GM21576 (cell line): ENCODE data around the gene THSD4.
"Not testable (repeated sequence)": the region's sequence is repeated elsewhere in the genome, so short reads cannot be mapped to it uniquely, and the experiment has no call there.

ENCODE experiments used
- ATAC-seq: cut with Tn5 transposase; IDR thresholded peaks from one replicate; pipeline ENCODE4 v1.9.1; 2021; ENCODE audit warnings: mild to moderate bottlenecking, moderate library complexity; ENCODE audit not compliant: unreplicated experiment

THSD4 gene

DNA sequence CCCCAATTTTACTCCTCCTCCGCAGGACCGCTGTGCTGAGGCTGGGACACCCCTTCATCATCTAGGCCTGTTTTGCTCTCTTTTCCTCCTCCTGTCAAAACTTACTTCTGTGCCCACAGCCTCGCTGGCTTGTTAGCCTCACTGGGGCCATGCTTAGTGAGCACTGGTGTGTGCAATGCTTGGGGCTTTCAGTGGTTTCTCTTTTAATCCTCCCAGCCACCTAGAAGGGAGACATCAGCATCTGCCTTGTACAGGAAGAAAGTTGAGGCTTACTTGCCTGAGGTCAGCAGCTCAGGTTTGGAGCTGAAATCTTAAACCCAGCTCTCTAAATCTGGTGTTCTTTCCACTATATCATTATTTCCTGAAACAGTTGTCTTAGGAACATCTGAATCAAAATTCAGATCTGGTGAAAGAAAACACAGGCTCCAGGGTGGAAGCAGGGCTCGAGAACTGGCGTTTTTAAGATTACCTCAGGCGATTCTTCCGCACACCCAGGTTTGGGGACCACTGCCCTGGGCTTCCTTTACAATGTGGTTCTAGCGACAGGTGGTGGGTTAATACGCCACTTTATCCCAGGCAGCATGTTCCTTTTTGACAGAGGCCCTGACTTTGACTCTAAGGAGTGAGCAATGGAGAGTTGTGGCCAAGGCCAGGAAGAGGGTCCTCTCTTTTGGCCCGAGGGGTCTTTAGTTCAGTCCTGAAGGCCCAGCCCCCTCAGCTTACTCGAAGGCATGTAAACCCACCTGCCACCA, 3.8 kb downstream of the THSD4 start:
- no peak for ATAC-seq

DNA sequence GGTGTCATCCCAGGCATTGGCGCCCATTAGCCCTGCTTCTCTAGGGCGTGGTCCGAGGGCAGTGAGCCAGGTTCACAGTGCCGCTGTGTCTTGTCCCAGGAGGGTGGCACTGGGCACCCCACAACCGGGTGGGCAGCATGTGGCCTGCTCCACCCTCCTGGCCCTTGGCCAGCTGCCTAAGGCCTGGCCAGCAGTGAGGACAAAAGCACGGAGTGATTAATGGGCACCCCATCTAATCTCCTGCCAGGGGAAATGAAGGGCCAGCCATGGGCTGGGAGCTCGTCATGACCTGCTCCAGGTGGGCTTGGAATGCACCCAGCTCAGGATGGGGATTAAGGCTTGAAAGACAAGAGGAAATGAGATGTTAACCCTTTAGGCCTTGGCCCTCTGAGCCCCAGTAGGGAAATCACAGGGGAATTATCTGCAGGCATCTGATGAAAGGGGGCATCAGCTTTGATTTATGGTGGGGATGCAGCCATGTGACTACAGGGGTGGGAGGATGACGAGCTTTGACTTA, 5.2 kb downstream of the THSD4 start:
- no peak for ATAC-seq

DNA sequence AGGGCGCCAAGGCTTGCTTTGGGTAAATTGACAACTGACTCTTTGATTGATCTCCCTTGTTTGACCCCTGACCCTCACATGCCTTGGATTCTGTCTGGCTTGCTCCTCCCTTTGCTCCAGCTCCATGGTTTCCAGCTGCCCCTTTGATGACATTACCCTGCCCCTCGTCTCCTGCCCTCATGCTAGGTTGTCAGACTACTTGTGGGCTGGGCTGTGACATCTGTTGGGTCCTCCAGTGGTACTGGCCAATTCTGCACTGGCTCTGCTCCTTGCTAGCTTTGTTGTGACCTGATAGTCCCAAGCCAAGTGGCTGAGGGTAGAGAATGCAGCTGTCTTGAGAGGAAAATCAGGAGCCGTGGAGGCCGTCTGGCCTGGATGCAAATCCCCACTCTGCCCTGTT, 6.2 kb downstream of the THSD4 start:
- ATAC-seq, result no peak

DNA sequence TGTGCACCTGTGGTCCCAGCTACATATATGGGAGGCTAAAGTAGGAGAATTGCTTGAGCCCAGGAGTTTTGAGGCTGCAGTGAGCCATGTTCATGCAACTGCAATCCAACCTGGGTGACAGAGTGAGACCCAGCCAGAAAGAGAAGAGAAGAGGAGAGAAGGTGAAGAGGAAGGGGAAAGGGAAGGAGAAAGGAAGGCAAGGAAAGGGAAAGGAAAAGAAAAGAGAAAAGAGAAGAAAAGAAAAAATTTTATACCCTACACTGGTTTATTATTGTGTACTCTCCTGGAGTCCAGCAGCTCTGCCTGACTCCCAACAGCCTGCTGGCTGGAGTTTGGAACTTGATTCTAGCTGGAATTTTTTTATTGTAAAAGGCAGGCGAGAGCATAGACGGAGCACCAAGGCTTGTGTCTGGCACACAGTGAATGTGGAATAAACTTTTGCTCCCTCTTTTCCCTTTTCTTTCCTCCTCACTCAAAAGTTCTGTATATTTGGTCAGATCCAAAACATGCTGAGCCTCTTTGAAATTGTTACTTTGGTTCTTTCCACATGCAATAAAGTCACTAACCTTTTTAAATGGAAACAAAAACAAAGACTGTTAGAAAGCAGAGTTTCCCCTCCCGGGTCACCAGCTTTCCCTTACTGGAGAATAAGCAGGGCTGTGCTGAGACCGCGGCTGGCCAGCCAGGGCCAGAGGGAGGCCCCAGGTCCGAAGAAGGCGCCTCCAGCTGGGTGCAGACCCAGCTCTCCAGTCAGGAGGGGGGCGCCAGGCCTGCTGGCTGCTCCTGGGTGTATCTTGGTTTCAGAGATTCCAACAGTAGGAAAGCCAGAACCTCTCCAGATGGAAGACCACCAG, 9.9 kb downstream of the THSD4 start:
- no peak for ATAC-seq

DNA sequence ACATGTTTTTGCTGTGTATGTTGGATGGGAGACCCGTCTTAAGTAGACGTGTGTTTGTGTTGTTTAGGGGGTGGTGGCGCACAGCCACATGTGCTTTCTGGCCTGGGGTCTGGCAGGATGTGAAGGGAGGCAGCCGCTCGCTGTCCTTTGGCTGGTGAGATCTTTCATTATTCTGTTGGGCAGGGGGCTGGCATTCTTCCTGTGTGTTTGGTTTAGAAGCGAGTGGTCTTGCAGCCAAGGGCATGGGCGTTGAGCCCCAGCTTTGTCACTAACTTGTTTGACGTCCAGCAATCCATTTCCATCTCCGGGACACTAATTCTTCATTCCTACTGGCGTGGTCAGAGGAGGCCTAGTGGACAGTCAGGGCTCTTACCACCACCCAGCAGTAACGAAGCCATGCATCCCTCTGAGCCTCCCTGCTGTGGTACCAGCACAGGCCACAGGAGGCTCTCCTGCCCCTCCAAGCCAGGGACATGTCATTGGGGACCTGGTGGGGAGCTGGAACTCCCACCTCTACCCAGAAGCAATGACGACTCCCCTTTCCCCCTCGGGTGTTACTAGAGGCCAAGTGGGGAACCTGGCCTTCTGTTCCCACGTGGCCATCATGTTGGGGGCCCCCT, 10.7 kb downstream of the THSD4 start:
- ATAC-seq, result no peak

DNA sequence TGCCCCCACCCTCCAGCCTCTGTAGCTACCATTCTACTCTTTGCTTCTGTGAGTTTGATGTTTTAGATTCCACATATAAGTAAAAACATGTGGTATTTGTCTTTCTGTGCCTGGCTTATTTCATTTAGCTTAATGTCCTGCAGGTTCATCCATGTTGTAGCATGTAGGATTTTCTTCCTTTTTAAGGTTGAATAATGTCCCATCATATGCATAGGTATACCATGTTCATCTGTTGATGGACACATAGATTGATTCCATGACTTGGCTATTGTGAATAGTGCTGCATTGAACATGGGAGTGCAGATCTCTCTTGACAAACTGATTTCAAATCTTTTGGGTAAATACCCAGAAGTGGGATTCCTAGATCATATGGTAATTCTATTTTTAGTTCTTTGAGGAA, 11.8 kb downstream of the THSD4 start:
- ATAC-seq, result no peak

DNA sequence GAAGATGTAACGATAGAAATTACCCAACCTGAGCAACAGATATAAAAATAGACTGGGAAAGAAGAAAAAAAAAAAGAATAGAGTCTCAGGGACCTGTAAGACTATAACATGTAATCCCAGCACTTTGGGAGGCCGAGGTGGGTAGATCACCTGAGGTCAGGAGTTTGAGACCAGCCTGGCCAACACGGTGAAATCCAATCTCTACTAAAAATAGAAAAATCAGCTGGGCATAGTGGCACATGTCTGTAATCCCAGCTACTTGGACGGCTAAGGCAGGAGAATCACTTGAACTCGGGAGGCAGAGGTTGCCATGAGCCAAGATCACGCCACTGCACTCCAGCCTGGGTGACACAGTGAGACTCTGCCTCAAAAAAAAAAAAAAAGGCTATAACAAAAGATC, 12.9 kb downstream of the THSD4 start:
- ATAC-seq, result not testable (repeated sequence)

DNA sequence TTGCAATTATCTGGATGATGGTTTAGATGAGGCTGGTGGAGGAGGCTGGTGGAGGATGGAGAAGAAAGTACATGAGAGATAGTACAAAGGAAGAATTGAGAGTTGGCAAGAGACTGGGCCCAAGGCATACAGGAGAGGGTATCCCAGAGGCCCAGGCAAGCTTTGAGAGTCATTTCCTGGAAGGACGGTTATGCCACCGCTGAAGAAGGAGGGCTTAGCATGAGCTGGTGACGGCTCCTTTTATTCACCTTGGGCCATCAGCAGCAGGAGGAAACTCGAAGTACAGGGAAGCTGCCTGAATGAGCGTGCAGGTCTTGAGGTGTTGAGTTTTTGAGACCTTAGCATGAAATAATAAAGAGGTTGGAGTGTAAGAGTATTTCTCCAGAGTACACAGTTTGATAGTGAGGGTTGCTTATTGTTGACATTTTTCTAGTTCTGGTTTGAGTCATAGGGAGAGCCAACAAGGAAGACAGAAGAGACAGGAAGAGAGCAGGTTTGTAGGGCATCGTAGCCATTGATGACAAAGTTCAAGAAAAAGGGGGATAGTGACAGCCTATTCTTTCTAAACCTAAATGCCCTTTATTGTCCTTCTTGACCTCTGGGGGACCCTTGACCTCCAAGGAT, 13.8 kb downstream of the THSD4 start:
- no peak for ATAC-seq

DNA sequence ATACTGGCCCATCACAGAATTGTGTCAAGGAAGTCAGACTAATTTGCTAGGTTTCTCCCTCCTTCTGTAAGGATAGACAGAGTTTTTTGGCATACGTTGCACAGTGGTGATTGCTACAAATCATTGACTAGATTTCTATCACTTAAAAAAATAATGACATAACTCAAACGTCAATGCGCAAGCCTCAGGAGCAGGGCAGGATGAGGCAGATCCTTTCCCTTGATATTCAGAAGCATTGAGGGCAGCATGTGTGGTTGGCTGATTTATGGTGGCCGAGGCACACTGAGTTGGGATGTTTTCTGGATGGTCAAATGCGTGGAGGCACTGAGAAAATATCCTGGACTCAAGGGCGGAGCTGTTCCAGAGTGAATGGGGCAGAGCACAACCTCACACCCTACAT, 14.4 kb downstream of the THSD4 start:
- ATAC-seq, result no peak

DNA sequence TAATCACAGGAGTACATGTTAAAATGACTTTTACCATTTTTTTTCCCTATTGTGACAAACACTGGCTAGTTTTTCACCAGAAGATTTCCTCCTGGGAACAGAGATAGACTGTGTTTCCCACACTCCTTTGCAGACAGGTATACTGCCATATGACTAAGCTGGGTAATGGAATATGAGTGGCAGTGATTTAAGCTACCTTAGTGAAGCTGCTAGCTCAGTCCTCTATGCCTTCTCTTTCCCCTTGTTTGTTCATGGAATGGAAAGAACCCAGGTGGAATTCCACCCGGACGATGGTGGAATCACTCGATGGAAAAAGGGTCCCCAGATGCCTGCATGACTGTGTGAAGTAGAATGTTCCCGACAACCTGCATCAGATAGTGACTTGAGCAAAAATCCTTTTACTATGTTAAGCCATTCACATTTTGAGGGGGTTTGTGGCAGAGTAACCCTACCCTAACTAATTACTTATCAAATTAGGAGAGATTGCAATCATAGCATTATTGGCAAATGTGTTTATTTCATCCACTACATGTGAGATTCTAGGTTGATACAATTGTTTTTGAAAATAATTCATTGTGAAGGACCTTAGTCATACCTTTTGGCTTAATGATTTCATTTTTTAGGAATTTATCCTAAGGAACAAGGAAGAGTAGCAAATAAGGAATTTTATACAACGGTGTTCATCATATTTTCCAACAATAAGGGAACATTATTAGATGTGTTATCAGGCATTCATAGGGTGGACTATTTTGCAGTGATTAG, 16.5 kb downstream of the THSD4 start:
- no peak for ATAC-seq

DNA sequence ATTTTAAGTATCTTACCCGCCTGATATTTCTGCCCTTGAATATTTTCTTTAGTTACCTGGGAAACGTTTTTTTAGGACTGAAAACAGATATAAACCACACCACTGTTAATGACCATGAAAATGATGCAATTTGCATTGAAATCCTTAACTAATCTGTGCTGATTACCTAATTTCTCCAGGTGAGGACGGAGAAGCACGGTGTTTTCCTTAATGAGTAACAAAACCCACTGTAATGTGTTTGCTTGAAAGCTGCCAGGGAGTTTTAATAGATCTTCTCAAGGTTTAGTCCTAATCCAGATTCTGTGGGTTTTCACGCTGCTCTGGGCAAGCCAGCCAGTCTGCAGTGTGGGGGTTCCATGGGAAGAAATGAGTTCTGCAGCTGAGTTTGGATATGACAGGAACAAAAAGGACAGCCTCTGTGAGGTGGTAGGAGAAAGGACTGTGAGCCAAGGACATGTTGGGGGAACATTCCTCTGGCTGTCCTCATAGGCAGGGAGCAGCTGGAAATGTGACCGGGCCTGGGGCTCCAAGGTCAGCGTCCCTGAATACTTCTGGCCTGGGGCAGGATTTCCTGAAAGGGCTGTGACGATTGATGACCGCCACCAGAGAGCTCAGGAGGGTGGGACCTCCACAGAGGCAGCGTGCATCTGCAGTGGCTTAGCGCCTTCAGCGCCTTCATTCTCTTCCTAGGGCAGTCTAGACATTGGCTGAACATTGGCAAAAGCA, 18.6 kb downstream of the THSD4 start:
- no peak for ATAC-seq

DNA sequence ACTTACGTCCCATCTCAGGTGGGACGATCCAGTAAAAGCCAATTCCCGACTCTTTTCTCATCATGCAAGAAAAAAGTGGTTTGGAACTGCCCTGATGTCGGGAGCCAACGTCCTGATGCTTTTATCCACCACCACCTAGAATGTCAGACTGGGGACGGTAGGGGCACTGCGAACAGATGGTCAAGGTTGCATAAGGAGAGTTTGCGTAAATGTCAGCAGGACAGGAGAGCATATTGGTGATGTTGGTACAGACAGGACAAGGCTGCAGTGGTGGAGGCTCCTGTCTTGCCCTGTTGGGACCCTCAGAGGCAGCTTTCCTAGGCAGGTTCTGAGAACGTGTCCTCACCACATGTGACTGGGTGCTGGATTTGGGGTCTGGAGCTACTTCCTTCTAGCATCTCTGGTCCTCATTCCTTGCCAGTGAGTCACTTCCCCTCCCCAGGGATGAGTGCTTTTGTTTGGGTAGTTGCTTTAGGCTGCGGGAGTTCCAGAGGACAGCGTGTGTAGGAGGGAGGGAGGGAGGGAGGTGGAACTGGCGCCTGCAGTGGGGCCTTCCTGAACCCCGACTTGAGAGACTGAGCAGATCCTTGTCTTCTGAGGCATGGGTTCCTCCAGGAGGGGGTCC, 21.0 kb downstream of the THSD4 start:
- ATAC-seq, result no peak

DNA sequence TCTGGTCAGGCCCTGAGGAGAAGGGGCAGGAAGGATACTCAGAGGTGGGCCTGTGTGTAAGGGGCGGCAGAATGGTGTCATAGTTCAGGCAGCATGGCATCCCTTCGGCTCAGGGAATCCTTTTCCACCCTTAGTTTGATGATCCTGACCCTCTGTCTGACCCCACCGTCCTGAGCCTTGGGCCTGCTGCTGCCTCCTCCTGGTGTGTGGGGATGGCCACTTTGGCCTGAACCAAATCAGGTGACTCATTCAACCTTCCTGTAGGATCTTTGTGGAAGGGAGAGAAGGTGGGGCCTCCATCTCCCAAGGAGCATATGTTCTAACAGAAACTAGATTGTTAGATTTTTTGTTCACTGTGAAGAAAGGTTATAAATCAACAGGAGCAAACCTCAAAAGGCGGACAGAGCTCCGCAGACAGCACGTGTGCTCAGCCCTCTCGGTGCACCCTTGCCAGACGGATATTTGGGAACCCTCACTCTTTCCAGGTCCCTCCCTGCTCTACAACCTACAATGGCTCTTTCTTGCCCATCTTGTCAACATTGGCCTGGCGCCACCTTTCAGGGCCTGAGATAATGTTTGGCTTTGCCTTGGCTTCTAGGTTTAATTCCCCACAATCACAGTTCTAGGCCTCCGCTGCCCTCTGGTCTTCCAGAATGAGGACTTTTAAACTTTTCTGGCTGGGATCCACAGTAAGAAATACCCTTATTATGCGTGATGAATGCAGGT, 21.7 kb downstream of the THSD4 start:
- no peak for ATAC-seq

DNA sequence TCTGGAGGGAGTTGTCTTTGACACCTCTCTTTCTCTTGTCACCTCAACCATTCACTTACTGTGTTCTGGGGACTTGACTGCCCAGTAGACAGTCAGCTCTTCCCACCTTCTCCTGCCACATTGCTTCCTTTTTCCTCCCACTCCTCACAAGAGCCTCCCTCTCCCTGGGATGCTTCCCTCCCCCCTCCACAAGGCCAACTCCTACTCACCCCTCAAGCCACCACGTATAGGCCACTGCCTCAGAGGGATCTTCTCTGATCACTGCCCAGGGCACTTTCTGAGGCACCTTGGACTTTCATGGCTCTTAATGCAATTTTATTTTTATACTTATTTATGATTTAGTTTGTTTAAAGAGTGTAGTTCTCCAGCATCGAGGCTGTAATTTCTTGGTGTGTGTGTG, 23.2 kb downstream of the THSD4 start:
- ATAC-seq, result no peak

DNA sequence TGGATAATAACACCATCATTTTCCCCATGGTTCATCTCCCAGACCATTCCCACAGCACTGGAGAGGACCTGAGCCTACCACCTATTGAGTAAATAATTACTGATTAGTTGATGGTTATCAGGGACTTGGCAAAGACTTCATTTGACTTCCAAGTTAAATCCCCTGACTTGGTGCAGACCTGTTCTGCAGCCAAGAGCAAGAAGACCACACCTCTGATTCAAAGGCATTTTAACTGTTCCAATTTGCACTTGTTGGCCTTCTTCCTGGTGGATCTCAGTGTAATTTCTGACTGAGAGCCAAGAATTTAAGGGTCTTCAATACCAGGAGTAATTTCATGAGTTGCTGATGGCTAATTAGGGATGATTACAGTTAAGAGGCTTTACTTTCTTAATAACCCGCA, 24.0 kb downstream of the THSD4 start:
- no peak for ATAC-seq

DNA sequence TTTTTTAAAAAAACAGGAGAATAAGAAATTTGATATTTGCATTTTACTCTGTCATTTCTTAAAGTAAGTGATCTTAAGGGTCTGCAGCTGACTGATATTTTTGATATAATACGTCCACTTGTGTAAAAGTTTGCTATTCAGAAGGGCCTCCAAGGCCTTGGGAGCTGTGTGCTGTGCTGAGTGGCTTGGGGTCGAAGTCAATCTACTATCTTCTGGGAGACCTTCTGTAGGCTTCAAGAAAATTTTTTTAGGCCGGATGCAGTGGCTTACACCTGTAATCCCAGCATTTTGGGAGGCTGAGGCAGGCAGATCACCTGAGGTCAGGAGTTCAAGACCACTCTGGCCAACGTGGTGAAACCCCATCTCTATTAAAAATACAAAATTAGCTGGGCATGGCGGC, 26.3 kb downstream of the THSD4 start:
- no peak for ATAC-seq

DNA sequence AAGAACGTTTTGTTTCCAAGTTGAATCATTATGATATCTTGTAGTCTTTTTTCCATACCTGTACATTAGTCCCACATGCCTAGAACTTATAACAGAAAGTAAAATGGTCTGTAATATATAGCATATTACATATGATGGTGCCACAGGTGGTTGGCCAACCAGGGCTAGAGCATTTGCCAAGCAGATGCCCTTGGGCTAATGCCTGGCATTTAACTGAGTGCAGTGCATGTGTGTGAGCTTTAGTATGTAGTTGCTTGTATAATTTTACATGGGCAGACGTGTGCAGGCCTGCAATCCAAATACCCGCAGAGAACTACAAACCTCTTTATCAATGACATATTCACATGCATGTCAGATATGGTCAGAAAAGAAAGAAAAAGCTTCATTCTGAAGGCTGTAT, 27.5 kb downstream of the THSD4 start:
- ATAC-seq, result no peak

DNA sequence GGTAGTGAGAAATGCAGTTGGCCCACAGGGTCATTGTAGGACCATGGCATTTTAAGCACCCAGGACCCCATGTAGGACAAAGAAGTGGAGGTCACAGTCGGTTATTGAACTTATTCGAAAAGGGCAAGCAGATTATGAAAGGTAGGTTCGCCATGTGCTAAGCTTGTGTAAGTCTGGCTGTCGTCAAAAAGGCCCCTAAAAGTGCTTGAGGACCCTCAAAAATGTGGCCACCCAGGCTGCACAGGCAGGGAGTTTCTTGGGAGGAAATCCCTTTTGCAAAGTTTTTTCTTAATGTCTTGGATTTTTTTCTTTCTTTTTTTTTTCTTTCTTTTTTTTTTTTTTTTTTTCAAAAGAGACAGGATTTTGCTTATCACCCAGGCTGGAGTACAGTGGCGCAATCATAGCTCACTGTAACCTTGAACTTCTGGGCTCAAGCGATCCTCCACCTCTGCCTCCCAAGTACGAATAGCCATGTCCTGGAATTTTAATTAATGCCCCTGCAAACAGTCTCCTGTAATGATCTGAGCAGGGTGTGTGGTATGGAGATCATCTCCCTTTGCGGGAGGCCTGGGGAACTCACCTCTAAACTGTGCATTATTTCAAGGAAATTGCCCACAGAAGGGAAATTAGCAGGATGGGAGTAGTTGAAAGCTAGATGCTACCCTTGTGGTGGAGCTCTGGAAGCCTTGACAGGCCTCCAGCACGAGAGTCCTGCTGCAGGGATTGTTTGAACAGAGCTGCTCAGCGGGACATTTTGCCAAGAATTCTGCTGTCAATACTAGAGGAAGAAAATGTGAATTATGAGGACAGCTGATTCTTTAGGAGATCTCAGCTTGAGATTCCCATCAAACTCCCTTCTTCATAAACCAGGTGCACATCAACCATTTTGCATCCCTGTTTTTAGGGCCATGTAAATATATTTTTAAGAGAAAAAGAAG, 28.4 kb downstream of the THSD4 start:
- ATAC-seq, result no peak
